NCI-H2081 (cell line): Measurements from ENCODE around the gene MAP2K5.

Source experiments
- DNase-seq, 2 experiments: peaks; one replicate each; lab custom pipeline; 2025; lab: John Stamatoyannopoulos, UW

Gene MAP2K5

GRCh38 chr15:67824976-67825880 is 282.7 kb downstream of the MAP2K5 start, which contains the start of gene SKOR1:
Gene SKOR1, plus strand, starts transcription at chr15:67825509. Its CDS starts 94 bp downstream, at chr15:67825603.
- DNase-seq: no peak

GRCh38 chr15:67825881-67826716 is 283.6 kb downstream of the MAP2K5 start:
- no peak for DNase-seq

GRCh38 chr15:67826717-67827561 is 284.4 kb downstream of the MAP2K5 start:
- DNase-seq: no peak

DNA sequence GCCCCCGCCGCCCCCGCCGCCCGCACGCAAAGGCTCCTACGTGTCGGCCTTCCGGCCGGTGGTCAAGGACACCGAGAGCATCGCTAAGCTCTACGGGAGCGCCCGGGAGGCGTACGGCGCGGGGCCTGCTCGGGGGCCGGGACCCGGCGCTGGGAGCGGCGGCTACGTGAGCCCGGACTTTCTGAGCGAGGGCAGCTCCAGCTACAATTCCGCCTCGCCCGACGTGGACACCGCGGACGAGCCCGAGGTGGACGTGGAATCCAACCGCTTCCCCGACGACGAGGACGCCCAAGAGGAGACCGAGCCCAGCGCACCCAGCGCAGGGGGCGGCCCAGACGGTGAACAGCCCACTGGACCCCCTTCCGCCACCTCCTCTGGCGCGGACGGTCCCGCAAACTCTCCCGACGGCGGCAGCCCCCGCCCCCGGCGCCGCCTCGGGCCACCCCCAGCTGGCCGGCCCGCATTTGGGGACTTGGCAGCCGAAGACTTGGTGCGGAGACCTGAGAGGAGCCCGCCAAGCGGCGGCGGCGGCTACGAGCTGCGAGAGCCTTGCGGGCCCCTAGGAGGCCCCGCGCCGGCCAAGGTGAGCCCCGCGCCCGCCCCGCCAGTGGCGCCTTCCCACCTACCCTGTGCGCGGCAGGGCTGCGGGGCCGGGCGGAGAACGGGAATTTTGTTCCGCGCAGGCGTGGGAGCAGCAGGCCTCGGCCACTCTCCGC is 285.2 kb downstream of the MAP2K5 start:
- DNase-seq: no peak

DNA sequence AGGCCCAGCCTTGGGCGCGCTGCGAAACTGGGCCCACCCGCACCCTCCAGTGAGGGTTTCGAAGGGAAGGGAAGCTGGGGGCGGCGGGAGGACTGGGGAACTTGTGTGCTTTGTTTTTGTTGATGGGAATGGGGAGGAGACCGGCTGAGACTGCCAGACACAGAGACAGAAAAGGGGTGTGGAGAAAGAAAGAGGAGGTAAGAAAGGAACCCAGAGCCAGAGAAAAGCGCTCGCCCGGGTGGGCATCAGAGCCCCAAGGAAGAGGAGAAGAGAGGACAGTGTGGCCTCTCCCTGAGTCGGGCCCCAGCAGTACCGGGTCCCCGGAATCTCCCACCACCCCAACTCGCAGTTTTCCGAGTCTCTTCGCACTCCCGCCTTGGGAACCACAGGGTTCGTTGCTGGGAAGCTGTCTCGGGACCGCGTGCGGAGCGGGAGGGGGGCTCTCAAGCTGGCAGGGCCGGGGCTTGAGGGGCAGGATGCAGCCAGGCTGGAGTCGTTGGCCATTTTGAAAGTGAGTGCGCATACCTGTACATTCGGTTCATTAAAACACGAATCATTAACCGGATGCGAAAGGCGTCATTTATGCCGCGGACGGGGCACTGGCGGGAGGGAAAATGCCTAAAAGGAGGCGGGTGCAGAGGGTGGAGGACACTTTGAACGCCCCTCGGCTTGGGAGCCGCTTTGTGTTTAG is 285.9 kb downstream of the MAP2K5 start:
- DNase-seq: no peak

DNA sequence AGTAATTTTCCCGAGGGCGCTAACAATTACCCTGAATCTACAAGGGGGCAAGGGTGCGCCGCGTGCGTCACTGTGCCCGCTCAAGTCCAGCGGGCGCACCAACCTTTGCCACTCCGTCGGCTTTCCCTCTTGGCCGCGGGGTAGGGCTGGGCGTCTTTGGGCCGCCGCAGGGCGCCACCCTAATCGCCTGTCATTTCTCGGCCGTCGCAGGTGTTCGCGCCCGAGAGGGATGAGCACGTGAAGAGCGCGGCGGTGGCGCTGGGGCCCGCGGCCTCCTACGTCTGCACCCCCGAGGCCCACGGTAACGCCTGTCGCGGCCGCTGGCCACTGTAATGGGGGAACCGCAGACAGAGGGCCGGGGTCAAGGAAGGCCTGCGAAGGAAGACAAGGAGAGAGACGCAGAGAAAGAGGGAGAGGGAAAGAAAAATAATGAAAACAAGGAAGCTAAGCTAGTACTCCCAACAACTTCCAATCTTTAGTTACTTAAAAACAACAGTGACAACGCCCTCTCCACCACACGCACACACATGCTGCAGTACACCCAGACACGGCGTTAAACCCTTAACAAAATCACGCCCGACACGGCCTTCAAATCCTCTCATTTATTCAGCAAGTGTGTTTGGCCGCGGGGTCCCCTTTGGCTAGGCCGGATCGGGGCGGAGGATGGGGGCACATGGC is 286.6 kb downstream of the MAP2K5 start:
- no peak for DNase-seq

GRCh38 chr15:67829647-67830504 is 287.4 kb downstream of the MAP2K5 start:
- DNase-seq: no peak

DNA sequence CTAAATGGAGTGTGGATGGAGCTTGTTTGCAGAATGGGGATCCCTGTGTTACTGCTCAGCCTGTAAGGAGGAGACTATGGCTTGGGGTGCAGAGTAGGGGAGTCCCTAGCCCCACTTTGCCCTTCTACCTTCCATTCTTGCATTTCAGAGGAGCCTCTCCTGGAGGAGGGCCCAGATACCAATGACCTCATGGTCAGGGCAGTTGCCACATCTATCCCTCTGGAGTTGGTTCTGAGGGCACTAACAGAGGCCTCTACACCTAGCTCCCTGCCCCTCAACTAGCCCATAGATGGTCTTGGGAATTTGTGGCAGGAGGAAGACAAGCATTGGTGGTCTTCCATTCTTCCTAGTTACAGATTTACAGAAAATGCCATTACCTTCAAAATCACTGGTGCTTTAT is 288.9 kb downstream of the MAP2K5 start:
- no peak for DNase-seq

DNA sequence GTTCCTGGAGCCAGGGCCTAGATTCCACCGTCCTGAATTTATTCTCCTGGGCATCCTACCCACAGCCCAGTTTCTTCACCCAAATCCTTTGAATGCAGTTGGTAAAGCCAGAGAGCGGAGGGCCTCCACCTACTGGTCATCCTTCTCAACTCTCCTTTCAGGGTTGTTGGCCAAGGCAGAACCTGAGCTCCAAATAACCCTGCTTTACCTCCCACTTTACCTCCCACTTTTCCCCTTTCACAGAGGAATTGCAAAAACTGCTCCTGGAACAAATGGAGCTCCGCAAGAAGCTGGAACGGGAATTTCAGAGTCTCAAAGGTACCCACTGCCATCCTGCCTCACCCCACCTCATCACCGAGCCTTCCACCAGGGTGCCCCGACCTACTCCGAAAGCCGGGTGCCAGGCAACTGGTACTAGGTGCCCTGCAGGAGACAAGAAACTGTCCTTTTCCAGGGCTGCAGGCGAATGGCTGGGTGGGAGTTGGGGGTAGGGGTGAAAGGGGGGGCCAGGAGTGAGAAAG is 289.6 kb downstream of the MAP2K5 start:
- peak in 1 of 2 experiments; percentile 28 for DNase-seq

GRCh38 chr15:67832897-67833709 is 290.6 kb downstream of the MAP2K5 start:
- DNase-seq: no peak

DNA sequence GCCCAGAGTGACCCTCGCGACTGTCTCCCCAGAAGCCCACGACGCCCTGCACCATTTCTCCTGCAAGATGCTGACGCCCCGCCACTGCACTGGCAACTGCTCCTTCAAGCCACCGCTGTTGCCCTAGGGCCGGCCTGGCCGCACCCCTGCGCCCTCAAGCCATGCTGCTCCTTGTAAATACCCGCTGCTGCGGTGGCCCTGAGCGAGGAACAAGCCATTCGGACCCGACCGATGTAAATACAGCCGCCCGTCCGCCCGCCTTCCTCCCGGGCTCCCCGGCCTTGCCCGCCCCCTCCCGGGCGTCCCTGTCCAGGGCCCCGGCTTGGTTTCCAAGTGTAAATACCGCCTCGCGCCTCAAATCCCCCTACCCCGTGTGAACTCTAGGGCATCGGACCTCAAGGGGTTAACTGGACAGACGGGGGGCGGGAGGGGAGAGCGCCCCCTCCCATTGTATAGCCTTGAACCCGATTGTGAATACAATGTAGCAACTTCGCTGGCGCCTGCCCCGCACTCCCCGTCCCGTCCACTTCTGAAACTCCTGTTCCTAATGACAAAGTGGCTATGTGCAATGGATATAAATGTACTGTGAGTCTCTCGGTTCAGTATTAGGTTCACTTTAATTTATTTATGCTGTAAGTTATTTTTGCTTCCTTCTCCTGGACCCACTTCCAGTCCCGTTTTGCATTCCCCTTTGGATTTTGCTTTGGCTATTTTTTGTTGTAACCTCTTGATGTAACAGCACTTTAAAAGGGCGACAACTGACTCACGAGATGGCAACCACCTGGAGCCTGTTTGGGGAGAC is 291.4 kb downstream of the MAP2K5 start:
- DNase-seq: peak; percentile 21 to 30

DNA sequence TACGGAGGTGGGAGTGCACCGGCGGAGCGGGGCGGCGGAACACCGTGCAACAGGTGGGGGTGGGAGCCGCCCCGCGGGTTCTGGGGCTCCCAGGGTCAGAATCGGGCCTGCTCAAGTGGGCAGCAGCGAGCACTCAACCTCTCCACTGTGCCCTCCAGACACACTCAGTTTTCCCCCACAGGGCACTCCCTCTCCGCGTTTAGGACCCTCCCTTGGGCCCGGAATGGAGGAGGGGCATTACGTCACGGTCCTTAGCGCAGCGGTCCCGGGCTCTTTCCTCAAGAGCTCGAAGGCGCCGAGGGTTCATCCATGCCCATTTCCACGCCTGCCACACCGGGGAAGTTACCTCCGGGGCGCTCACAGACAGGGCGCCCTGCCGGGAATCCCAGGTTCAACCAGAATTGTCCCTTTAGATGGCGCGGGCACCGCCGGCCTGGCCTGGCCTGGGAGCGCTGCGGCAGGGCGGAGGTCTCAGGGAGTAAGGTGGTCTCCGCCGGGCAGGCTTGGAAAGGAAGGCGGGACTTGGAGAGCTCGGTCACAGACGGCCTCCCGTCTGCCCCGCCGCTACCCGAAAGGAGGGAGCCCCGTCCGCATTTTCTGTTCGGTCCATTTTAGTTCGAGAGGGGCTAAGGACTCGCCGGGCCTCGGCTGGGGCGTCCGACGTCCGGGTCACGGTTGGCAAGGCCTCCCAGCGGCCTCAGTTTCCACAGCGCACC is 292.2 kb downstream of the MAP2K5 start:
- no peak for DNase-seq

DNA sequence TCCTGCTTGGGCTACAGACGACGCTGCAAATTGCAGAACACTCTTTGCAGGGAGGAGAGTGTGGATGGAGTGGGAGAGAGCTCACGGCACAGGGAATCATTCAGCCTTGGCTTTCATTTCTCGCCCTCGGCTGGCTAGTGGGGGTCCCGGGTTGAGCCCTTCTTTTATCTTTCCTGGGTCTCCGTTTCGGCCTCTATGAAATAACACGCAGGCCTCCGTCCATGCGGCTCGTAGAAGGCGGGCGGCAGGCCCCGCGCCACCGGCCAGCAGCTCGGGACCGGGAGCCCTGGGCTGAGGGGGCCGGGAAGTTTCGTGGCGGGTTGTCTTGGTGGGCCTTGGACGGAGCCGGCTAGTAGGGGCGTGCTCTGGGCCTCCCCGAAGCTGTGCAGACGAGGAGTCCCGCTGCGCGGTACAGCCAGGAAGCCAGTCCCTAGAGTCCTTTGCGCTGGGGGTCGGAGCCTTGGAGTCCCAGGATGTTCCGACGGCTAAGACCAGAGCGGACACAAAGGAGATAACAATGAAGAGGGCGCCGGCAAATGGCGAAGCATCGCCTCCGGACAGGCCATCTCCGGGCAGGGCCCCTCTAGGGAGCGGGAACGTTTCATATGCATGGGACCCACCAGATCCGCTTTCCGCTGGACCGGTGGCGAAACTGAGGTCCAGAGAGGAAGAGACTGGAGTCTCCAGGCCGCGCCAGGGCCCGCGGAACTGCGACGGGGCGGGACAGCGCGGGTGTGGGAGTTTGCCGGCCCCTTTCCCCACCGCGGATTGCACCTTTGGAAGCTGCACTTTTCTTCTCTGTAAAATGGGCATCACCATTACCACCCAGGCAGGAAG is 293.0 kb downstream of the MAP2K5 start:
- DNase-seq: no peak

- DNase-seq: no peak
These were observed 293.6 kb downstream of the MAP2K5 start for GRCh38 chr15:67836134-67836455.

- DNase-seq: peak; percentile 13 to 37
These were observed 294.0 kb downstream of the MAP2K5 start for GRCh38 chr15:67836477-67836876.

DNA sequence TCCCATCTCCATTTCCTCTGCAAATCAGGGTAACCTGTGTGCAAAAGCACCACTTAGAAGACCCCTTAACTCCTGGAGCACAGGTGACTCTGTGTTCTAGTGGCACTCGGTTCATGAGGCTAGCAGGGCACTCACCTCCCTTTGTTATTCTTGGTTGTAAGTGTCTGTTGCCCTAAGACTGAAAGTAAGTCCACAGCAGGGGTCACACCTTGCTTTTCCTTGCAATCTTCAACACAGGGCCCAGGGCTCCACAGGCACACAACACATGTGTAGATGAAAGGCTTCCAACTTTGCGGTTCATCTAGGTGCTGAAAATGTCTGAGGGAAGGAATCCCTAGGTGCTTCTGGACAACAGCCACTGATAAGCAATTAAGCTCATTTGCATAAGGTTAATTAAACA is 294.5 kb downstream of the MAP2K5 start:
- DNase-seq: no peak
